ENCODE results near the gene BEGAIN. TPM values are rescaled to one million over a fixed set of nuclear protein-coding genes. Genes with fewer than 3 reads are reported as not detected.

Gene BEGAIN
- total RNA-seq, 3 donors from 2014 or later (not counting 1 experiment from before 2014, with no cell fraction given) = 0.11 to 1.3 TPM; not detected in 1

- ATAC-seq (no peak), DNase-seq (no peak)
- no peaks in the 10 kb centered on the region for H3K9me3 Mint-ChIP-seq
- no peak for TF ChIP-seq CTCF (IDR thresholded peaks at IDR 0.05)
- H3K27me3 ChIP-seq (ENCODE audit: control insufficient read depth, insufficient read depth, low read length) = no peaks in the 10 kb centered on the region
- no peaks in the 10 kb centered on the region for H3K36me3 Mint-ChIP-seq
- no peaks in the 10 kb centered on the region for H3K4me1 Mint-ChIP-seq
- intact Hi-C loops (cut with micrococcal nuclease) = no loop called here
- H3K27me3 Mint-ChIP-seq (ENCODE audit: low read depth in 2 of 2) = peaks cover 0 to 2% of the 10 kb centered on the region in 2 donors
- H3K36me3 ChIP-seq (ENCODE audit: control insufficient read depth, insufficient read depth, low read length) = no peaks in the 10 kb centered on the region
- H3K4me3 Mint-ChIP-seq = no peak overlapping the region
- H3K27ac Mint-ChIP-seq = no peak overlapping the region
- WGBS (ENCODE audit: insufficient coverage) = 45% methylated on average over 11 of the region's 11 CpGs
- no peak overlapping the region for H3K4me3 ChIP-seq (ENCODE audit: low read length)
- H3K27ac ChIP-seq (ENCODE audit: low read length) = no peak overlapping the region
- no peaks in the 10 kb centered on the region for H3K9me3 ChIP-seq (ENCODE audit: control insufficient read depth, insufficient read depth, low read length)
- peaks cover 4% of the 10 kb centered on the region for H3K4me1 ChIP-seq (ENCODE audit: control insufficient read depth, insufficient read depth, low read length)
These were observed 29.6 kb downstream of the BEGAIN start for GRCh38 chr14:100557658-100558057.

GRCh38 chr14:100556936-100557505, 30.2 kb downstream of the BEGAIN start:
- Mint-ChIP-seq H3K27ac (no peak overlapping the region), H3K4me3 (no peak overlapping the region), H3K4me1 (no peaks in the 10 kb centered on the region), H3K9me3 (no peaks in the 10 kb centered on the region), H3K36me3 (no peaks in the 10 kb centered on the region), H3K27me3 (ENCODE audit: low read depth in 2 of 2) (peaks cover 0 to 2% of the 10 kb centered on the region in 2 donors)
- no peaks in the 10 kb centered on the region for H3K9me3 ChIP-seq (ENCODE audit: control insufficient read depth, insufficient read depth, low read length)
- no peak for ATAC-seq
- WGBS (ENCODE audit: insufficient coverage) = 94% methylated on average over 22 of the region's 22 CpGs
- TF ChIP-seq CTCF (IDR thresholded peaks at IDR 0.05) = no peak
- H3K4me1 ChIP-seq (ENCODE audit: control insufficient read depth, insufficient read depth, low read length) = peaks cover 4% of the 10 kb centered on the region
- no peaks in the 10 kb centered on the region for H3K36me3 ChIP-seq (ENCODE audit: control insufficient read depth, insufficient read depth, low read length)
- H3K27ac ChIP-seq (ENCODE audit: low read length) = no peak overlapping the region
- no peaks in the 10 kb centered on the region for H3K27me3 ChIP-seq (ENCODE audit: control insufficient read depth, insufficient read depth, low read length)
- no peak for DNase-seq
- intact Hi-C loops (cut with micrococcal nuclease) = no loop called here
- no peak overlapping the region for H3K4me3 ChIP-seq (ENCODE audit: low read length)

- Mint-ChIP-seq H3K27me3 (ENCODE audit: low read depth in 2 of 2) (peaks cover 0 to 2% of the 10 kb centered on the region in 2 donors), H3K27ac (no peak overlapping the region), H3K9me3 (no peaks in the 10 kb centered on the region), H3K36me3 (no peaks in the 10 kb centered on the region), H3K4me3 (no peak overlapping the region), H3K4me1 (no peaks in the 10 kb centered on the region)
- no peaks in the 10 kb centered on the region for H3K27me3 ChIP-seq (ENCODE audit: control insufficient read depth, insufficient read depth, low read length)
- intact Hi-C loops (cut with micrococcal nuclease) = no loop called here
- H3K36me3 ChIP-seq (ENCODE audit: control insufficient read depth, insufficient read depth, low read length) = no peaks in the 10 kb centered on the region
- no peak overlapping the region for H3K4me3 ChIP-seq (ENCODE audit: low read length)
- no peak overlapping the region for H3K27ac ChIP-seq (ENCODE audit: low read length)
- no peak for TF ChIP-seq CTCF (IDR thresholded peaks at IDR 0.05)
- no peaks in the 10 kb centered on the region for H3K9me3 ChIP-seq (ENCODE audit: control insufficient read depth, insufficient read depth, low read length)
- 86% methylated on average over 12 of the region's 12 CpGs for WGBS (ENCODE audit: insufficient coverage)
- DNase-seq = no peak
- peaks cover 4% of the 10 kb centered on the region for H3K4me1 ChIP-seq (ENCODE audit: control insufficient read depth, insufficient read depth, low read length)
- no peak for ATAC-seq
These were observed 31.1 kb downstream of the BEGAIN start for GRCh38 chr14:100556140-100556475.

All from natural killer cell (primary cell).